ENCODE data around the gene DPAGT1. TPM values are rescaled to one million over a fixed set of nuclear protein-coding genes. Genes with fewer than 3 reads are reported as not detected.

DPAGT1 gene
- total and polyA plus RNA-seq, 2 experiments from 2014 or later = 37.2 to 52.6 TPM

DNA sequence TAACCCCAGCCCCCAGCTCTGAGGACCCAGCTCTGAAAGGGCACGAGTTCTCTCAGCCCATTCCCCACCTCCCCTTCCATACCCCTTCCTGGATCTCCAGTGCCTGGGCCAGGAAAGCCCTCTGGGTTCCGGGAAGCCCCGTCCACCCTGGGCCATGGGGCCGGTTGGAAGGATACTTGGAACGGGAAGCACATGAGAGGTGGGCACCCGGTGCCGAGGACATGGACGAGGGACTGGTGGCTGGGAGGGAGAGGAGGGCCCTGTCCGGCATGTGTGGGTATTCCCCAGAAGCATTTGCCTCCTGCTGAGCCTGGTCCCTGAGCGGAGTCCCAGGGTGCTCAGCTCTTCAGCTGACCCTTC is 14.6 kb upstream of the DPAGT1 start:
- H4K20me1 ChIP-seq (replicated peaks; ENCODE audit: insufficient read depth) = no peaks in the 10 kb centered on the region
- ATAC-seq (peak; percentile 12; the same call in 2 of the 3 replicates), DNase-seq (ENCODE audit: low spot score) (no peak)
- TF ChIP-seq, protein P1, sequence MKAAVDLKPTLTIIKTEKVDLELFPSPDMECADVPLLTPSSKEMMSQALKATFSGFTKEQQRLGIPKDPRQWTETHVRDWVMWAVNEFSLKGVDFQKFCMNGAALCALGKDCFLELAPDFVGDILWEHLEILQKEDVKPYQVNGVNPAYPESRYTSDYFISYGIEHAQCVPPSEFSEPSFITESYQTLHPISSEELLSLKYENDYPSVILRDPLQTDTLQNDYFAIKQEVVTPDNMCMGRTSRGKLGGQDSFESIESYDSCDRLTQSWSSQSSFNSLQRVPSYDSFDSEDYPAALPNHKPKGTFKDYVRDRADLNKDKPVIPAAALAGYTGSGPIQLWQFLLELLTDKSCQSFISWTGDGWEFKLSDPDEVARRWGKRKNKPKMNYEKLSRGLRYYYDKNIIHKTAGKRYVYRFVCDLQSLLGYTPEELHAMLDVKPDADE (IDR thresholded peaks at IDR 0.05) = no peak
- no peak for TF ChIP-seq NANOG (IDR thresholded peaks at IDR 0.05; ENCODE audit: borderline replicate concordance)
- TF ChIP-seq STAT1 (IDR thresholded peaks at IDR 0.05; ENCODE audit: unreplicated experiment) = no peak
- TF ChIP-seq CREB1 (CRISPR knock-in tag; IDR thresholded peaks at IDR 0.05; ENCODE audit: low read depth) = no peak
- TF ChIP-seq EZH2phosphoT487 (IDR thresholded peaks at IDR 0.05; ENCODE audit: unreplicated experiment) = no peak
- TF ChIP-seq, protein P2, sequence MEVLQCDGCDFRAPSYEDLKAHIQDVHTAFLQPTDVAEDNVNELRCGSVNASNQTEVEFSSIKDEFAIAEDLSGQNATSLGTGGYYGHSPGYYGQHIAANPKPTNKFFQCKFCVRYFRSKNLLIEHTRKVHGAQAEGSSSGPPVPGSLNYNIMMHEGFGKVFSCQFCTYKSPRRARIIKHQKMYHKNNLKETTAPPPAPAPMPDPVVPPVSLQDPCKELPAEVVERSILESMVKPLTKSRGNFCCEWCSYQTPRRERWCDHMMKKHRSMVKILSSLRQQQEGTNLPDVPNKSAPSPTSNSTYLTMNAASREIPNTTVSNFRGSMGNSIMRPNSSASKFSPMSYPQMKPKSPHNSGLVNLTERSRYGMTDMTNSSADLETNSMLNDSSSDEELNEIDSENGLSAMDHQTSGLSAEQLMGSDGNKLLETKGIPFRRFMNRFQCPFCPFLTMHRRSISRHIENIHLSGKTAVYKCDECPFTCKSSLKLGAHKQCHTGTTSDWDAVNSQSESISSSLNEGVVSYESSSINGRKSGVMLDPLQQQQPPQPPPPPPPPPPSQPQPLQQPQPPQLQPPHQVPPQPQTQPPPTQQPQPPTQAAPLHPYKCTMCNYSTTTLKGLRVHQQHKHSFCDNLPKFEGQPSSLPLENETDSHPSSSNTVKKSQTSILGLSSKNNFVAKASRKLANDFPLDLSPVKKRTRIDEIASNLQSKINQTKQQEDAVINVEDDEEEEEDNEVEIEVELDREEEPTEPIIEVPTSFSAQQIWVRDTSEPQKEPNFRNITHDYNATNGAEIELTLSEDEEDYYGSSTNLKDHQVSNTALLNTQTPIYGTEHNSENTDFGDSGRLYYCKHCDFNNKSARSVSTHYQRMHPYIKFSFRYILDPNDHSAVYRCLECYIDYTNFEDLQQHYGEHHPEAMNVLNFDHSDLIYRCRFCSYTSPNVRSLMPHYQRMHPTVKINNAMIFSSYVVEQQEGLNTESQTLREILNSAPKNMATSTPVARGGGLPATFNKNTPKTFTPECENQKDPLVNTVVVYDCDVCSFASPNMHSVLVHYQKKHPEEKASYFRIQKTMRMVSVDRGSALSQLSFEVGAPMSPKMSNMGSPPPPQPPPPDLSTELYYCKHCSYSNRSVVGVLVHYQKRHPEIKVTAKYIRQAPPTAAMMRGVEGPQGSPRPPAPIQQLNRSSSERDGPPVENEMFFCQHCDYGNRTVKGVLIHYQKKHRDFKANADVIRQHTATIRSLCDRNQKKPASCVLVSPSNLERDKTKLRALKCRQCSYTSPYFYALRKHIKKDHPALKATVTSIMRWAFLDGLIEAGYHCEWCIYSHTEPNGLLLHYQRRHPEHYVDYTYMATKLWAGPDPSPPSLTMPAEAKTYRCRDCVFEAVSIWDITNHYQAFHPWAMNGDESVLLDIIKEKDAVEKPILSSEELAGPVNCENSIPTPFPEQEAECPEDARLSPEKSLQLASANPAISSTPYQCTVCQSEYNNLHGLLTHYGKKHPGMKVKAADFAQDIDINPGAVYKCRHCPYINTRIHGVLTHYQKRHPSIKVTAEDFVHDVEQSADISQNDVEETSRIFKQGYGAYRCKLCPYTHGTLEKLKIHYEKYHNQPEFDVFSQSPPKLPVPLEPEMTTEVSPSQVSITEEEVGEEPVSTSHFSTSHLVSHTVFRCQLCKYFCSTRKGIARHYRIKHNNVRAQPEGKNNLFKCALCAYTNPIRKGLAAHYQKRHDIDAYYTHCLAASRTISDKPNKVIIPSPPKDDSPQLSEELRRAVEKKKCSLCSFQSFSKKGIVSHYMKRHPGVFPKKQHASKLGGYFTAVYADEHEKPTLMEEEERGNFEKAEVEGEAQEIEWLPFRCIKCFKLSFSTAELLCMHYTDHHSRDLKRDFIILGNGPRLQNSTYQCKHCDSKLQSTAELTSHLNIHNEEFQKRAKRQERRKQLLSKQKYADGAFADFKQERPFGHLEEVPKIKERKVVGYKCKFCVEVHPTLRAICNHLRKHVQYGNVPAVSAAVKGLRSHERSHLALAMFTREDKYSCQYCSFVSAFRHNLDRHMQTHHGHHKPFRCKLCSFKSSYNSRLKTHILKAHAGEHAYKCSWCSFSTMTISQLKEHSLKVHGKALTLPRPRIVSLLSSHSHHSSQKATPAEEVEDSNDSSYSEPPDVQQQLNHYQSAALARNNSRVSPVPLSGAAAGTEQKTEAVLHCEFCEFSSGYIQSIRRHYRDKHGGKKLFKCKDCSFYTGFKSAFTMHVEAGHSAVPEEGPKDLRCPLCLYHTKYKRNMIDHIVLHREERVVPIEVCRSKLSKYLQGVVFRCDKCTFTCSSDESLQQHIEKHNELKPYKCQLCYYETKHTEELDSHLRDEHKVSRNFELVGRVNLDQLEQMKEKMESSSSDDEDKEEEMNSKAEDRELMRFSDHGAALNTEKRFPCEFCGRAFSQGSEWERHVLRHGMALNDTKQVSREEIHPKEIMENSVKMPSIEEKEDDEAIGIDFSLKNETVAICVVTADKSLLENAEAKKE (CRISPR knock-in tag; IDR thresholded peaks at IDR 0.05) = no peak
- TF ChIP-seq EZH2 (IDR thresholded peaks at IDR 0.05; ENCODE audit: low read depth, unreplicated experiment) = no peak
- H3K4me2 ChIP-seq = peak overlapping the region; percentile 57; the same call in 1 of the 2 replicates
- H3K79me2 ChIP-seq (replicated peaks; ENCODE audit: insufficient read depth) = no peaks in the 10 kb centered on the region
- H3K4me3 ChIP-seq = no peak overlapping the region
- no peak overlapping the region for H3K27ac ChIP-seq (ENCODE audit: low read depth)
- 0 out of 2 replicates have a peak, but pooled peaks cover 3% of the 10 kb centered on the region for H3F3A ChIP-seq (replicated peaks; ENCODE audit: low read depth)
- 0 out of 2 replicates have a peak overlapping the region, but pooled peaks have one; percentile 90 for H2AFZ ChIP-seq
- H3K27me3 ChIP-seq (ENCODE audit: insufficient read depth) = no peaks in the 10 kb centered on the region
- no peaks in the 10 kb centered on the region for H3K36me3 ChIP-seq (ENCODE audit: insufficient read depth)
- peaks cover 12% of the 10 kb centered on the region for H3K4me1 ChIP-seq (ENCODE audit: insufficient read depth)
- Mint-ChIP-seq H3K27ac (no peak overlapping the region), H3K4me3 (no peak overlapping the region; the same call in 2 of the 3 replicates), H3K36me3 (ENCODE audit: low read depth) (no peaks in the 10 kb centered on the region; the same call in 2 of the 3 replicates), H3K9me3 (no peaks in the 10 kb centered on the region), H3K4me1 (peaks cover 10% of the 10 kb centered on the region), H3K27me3 (ENCODE audit: insufficient read depth, low read depth, poor library complexity) (peaks cover 10% of the 10 kb centered on the region)
- H3K9me2 ChIP-seq (ENCODE audit: insufficient read depth) = no peaks in the 10 kb centered on the region

All from GM23338 (cell line).